GM12892 (cell line): ENCODE data around the gene DBX2.
"Not testable (repeated sequence)": the region's sequence is repeated elsewhere in the genome, so short reads cannot be mapped to it uniquely, and the experiment has no call there.

Source experiments
- POLR2A ChIP-seq: IDR thresholded peaks from 2 replicates; pipeline ENCODE4 v1.6.1; 2011; ENCODE audit warnings: low read depth, low read length, control low read depth
- TAF1 ChIP-seq: IDR thresholded peaks from 2 replicates; pipeline ENCODE4 v1.6.1; 2011; ENCODE audit warnings: low read depth, mild to moderate bottlenecking, control low read depth, low read length, borderline replicate concordance

- not testable (repeated sequence) for TF ChIP-seq TAF1, POLR2A
These were observed 33.3 kb upstream of the DBX2 start for GRCh38 chr12:45084248-45084647.
